ENCODE measurements around the gene PLPP2.

The PLPP2 gene

DNA sequence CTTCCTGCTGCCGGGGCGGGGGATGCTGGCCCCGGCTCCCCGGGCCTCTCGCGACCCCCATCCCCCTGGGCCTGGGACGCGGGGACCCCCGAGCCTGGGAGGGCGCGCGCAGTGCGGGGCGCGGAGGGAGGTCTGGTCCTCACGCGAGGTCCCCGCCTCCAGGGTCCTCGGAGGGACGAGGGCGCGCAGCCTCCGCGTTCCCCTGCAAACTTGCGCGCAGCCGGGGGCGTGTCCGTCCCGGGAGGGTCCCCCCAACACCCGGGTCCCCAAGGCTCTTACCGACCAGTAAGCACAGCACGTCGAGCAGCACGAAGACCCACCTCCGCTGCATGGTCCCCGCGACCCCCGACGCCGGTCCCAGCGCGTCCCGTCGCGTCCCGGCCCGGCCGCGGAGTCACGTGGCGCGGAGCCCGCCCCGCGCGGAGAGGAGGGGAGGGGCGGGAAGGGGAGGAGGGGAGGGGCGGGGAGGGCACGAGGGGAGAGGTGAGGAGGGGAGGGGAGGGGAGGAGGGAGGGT, at the start of gene PLPP2:
TSS of gene PLPP2 (minus strand) at position 398 of the 516 bp plus-strand sequence. CDS start at position 331, 67 bp downstream.
- no peak for TF ChIP-seq CTCF (IDR thresholded peaks at IDR 0.05)
- peak within 1 kb of the TSS; percentile 66 for H3K4me3 ChIP-seq
- DNase-seq (ENCODE audit: low spot score) = no peak
- peak within 1 kb of the TSS in 1 of 2 donors; percentile 37 for H3K27ac ChIP-seq

DNA sequence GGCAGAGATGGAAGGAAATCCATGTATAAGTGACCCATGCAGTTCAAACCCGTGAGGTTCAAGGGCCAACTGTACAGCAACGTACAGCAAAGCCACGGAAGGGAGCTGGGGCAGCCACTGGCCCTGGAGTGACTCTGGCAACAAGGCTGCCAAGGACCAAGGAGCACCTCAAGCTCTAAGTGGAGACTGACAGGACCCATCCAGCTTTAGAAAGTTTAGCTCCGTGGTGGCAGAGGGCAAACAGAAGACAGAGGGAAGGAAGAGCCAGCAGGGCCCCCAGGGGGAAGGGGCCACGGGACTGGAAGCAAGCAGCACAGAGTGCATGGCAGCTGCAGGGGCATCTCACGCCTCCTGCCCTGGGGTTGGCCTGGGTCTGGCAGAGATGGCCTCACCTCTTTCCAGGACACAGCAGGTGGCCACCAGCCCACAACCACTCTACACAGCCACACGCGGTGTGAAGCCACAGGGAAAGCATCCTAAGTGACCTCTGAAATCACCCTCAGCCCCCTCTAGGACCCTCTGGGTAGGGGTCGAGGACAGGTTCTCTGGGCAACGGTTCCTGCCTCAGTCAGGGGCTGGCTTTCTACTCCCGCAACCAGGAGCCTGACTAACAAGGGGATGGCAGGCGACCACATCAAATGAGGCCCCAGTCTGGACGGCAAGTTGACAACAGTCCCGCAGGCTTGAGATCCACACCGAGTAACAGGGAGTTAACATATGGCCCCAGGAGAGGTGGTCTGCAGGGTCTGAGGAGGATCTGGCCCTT, 49.6 kb upstream of the PLPP2 start:
- Histone ChIP-seq H3K27ac (no peak overlapping the region), H3K4me3 (peak overlapping the region; percentile 98)
- DNase-seq (ENCODE audit: low spot score) = no peak
- no peak for TF ChIP-seq CTCF (IDR thresholded peaks at IDR 0.05)

GRCh38 chr19:339262-339887, 48.2 kb upstream of the PLPP2 start:
- H3K4me3 ChIP-seq = no peak overlapping the region
- DNase-seq (ENCODE audit: low spot score) = no peak
- no peak for TF ChIP-seq CTCF (IDR thresholded peaks at IDR 0.05)
- H3K27ac ChIP-seq = no peak overlapping the region

DNA sequence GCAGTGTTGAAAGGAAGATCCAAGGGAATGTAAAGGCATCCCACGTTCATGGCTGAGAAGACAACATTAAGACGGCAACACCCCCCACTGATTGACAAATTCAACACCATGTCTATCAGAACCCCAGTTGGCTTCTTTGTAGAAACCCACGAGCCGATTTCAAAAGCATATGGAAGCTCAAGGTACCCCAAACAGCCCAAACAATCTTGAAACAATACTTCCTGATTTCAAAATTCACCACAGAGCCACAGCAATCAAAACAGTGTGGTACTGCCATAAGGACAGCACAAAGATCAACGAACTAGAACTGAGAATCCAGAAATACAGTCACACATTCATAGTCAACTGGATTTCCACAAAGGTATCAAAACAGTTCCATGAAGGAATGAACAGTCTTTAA, 47.2 kb upstream of the PLPP2 start:
- Histone ChIP-seq H3K27ac (no peak overlapping the region), H3K4me3 (no peak overlapping the region)
- no peak for DNase-seq (ENCODE audit: low spot score)
- no peak for TF ChIP-seq CTCF (IDR thresholded peaks at IDR 0.05)

DNA sequence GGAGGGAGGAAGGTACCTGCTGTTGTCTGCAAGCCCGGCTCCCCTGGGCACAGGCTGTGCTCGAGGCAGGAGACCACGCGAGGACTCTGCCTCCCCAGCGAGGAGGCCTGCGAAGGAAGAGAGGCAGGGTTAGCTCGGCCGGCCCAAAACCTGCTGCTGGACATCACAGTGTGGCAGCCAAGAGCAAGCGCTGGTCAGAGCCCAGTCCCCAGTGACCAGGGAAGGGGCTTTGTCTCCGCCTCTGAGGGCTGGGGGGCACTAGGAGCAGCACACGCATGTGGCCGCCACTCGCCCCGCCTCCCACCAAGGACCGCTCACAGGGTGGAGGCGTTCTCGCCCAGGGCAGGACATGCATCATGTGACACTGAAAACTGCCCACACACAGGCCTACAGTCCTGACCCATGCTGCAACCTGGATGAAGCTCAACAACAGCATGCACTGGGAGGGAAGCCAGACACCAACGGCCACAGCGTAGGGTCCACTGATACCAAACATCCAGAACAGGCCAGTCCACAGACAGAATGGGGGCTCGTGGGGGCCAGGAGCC, 44.9 kb upstream of the PLPP2 start:
- Histone ChIP-seq H3K4me3 (no peak overlapping the region), H3K27ac (no peak overlapping the region)
- TF ChIP-seq CTCF (IDR thresholded peaks at IDR 0.05) = no peak
- no peak for DNase-seq (ENCODE audit: low spot score)

- no peak for TF ChIP-seq CTCF (IDR thresholded peaks at IDR 0.05)
- no peak for DNase-seq (ENCODE audit: low spot score)
- no peak overlapping the region for H3K4me3 ChIP-seq
- H3K27ac ChIP-seq = no peak overlapping the region
Observed at GRCh38 chr19:335486-336066, 44.4 kb upstream of the PLPP2 start.
